Ramos (cell line): ENCODE results near the gene OR2B3.
"Not testable (repeated sequence)": the region's sequence is repeated elsewhere in the genome, so short reads cannot be mapped to it uniquely, and the experiment has no call there.

ENCODE experiments used
- in situ Hi-C: fragments of 300-500 bp; cut with MboI; formaldehyde crosslinking; loops from one replicate; pipeline ENCODE4 v1.14.3; 2022; ENCODE audit warnings: low sequenced_read_pairs; ENCODE audit not compliant: unreplicated experiment

OR2B3 gene

GRCh38 chr6:29087213-29087612 is at the start of gene OR2B3:
TSS of gene OR2B3 (minus strand) at chr6:29087313. CDS start at chr6:29087248, 65 bp downstream.
- in situ Hi-C loops, result no loop called here

GRCh38 chr6:29131691-29132090 is 44.6 kb upstream of the OR2B3 start:
- in situ Hi-C loops, result no loop called here

GRCh38 chr6:29130644-29131043 is 43.5 kb upstream of the OR2B3 start:
- in situ Hi-C loops, result no loop called here

- in situ Hi-C loops, result no loop called here
These were observed 42.4 kb upstream of the OR2B3 start for GRCh38 chr6:29129326-29130012.

- in situ Hi-C loops, result not testable (repeated sequence)
These were observed 27.9 kb upstream of the OR2B3 start for GRCh38 chr6:29114964-29115363.

GRCh38 chr6:29112135-29112534 is 25.0 kb upstream of the OR2B3 start:
- in situ Hi-C loops, result no loop called here

GRCh38 chr6:29107758-29108157 is 20.6 kb upstream of the OR2B3 start, which contains the start of gene OR2J3:
TSS of gene OR2J3 (plus strand) at chr6:29108058. CDS start at chr6:29111891, 3,833 bp downstream.
- in situ Hi-C loops, result no loop called here

GRCh38 chr6:29099190-29099589 is 12.1 kb upstream of the OR2B3 start, which contains the start of gene OR2J1:
TSS of gene OR2J1 (plus strand) at chr6:29099490. CDS start at chr6:29100943, 1,453 bp downstream.
- in situ Hi-C loops, result no loop called here

GRCh38 chr6:29097803-29098202 is 10.7 kb upstream of the OR2B3 start:
- in situ Hi-C loops, result no loop called here

GRCh38 chr6:29092957-29093356 is 5.8 kb upstream of the OR2B3 start:
- in situ Hi-C loops, result no loop called here

GRCh38 chr6:29082457-29082856 is 4.7 kb downstream of the OR2B3 start:
- in situ Hi-C loops, result no loop called here

- in situ Hi-C loops, result no loop called here
These were observed 5.8 kb downstream of the OR2B3 start for GRCh38 chr6:29081312-29081711.

- in situ Hi-C loops, result no loop called here
These were observed 7.9 kb downstream of the OR2B3 start for GRCh38 chr6:29079203-29079602.

GRCh38 chr6:29071831-29072723 is 15.0 kb downstream of the OR2B3 start:
- in situ Hi-C loops, result no loop called here

- in situ Hi-C loops, result no loop called here
These were observed 35.4 kb downstream of the OR2B3 start for GRCh38 chr6:29051680-29052079.

GRCh38 chr6:29045075-29045474 is 42.0 kb downstream of the OR2B3 start, which contains the start of gene OR2W1:
TSS of gene OR2W1 (minus strand) at chr6:29045175. CDS start at chr6:29045175, 0 bp downstream.
- in situ Hi-C loops, result no loop called here
